Suprapubic skin (tissue), 3 donors: ENCODE data around the gene SEZ6L.

Source experiments
- POLR2A ChIP-seq, 2 donors: fragments of 450-650 bp; IDR thresholded peaks; one replicate each; pipeline ENCODE4 v1.6.1; 2017; ENCODE audit warnings: antibody characterized with exemption in 2 of 2, mild to moderate bottlenecking in 2 of 2, moderate library complexity in 2 of 2
- TF ChIP-seq, protein P1 (sequence below), 2 donors: fragments of 200-600 bp in 1 of 2; fragments of 450-650 bp in 1 of 2; sonication (generic) in 1 of 2; IDR thresholded peaks; one replicate each; pipeline ENCODE4 v1.5.1; 2016 to 2019; ENCODE audit warnings: antibody characterized with exemption in 2 of 2, mild to moderate bottlenecking in 1 of 2, moderate library complexity in 1 of 2

DNA sequence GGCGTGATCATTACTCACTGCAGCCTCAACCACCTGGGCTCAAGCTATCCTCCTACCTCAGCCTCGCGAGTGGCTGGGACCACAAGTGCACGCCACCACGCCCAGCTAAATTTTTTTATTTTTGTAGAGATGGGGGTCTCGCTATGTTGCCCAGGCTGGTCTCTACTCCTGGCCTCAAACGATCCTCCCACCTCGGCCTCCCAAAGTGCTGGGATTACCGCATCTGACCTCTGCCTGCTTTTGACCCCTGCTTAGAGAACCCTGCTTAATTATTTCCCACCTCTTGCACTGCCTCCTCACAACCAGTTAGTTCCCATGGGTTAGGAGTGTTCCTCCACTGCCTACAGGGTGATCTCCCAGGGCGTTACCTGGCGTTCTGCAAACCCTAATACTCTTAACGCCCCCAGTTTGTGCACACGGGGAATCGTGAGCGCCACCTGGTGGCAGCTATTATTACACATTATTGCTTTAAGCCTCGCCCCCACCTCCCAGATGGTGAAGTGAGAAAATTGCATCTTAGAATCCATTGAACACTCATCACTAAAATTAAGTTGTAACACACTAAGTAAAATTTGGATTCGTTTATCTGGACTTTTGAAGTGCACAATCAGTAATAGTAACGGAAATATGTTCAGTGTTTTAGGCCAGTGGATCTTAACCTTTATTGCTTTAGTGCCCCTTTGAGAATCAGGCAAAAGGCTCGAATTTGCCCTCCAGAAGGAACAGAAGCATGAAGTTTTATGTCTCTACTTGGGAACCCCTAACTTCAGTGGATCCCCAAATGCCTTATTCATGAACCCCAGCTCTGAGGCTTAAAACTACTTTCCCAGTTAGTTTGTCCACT lies 198.4 kb downstream of the SEZ6L start:
- TF ChIP-seq, protein P1, sequence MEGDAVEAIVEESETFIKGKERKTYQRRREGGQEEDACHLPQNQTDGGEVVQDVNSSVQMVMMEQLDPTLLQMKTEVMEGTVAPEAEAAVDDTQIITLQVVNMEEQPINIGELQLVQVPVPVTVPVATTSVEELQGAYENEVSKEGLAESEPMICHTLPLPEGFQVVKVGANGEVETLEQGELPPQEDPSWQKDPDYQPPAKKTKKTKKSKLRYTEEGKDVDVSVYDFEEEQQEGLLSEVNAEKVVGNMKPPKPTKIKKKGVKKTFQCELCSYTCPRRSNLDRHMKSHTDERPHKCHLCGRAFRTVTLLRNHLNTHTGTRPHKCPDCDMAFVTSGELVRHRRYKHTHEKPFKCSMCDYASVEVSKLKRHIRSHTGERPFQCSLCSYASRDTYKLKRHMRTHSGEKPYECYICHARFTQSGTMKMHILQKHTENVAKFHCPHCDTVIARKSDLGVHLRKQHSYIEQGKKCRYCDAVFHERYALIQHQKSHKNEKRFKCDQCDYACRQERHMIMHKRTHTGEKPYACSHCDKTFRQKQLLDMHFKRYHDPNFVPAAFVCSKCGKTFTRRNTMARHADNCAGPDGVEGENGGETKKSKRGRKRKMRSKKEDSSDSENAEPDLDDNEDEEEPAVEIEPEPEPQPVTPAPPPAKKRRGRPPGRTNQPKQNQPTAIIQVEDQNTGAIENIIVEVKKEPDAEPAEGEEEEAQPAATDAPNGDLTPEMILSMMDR (IDR thresholded peaks at IDR 0.05): peak; percentile 27 to 74
- TF ChIP-seq POLR2A (IDR thresholded peaks at IDR 0.05): no peak
